Gastrocnemius medialis (tissue), 4 donors: Measurements from ENCODE around the gene NCOR2. TPM values are rescaled to one million over a fixed set of nuclear protein-coding genes. Genes with fewer than 3 reads are reported as not detected.

Experiments used
- ATAC-seq, 2 donors: fragments of 150-250 bp; one replicate each; pipeline ENCODE4 v1.9.1; 2016
- DNase-seq, 2 donors: peaks; one replicate each; pipeline ENCODE4 v3.0.0-alpha.2; 2019
- H3K27ac ChIP-seq, 4 donors: fragments of 200-600 bp; sonication (generic); 1 replicate in 1 of 4; 2 replicates in 3 of 4; pipeline ENCODE4 v1.5.1; 2016 to 2018; ENCODE audit warnings: mild to moderate bottlenecking in 2 of 4, moderate library complexity in 1 of 4
- H3K27me3 ChIP-seq, 3 donors: fragments of 200-600 bp; sonication (generic) in 2 of 3; 1 replicate in 1 of 3; 2 replicates in 2 of 3; pipeline versions ENCODE4 v1.5.1 to v1.6.0; 2016 to 2019; ENCODE audit warnings: mild to moderate bottlenecking in 1 of 3, moderate library complexity in 1 of 3
- H3K36me3 ChIP-seq, 2 donors: fragments of 200-600 bp; sonication (generic) in 1 of 2; one replicate each; pipeline ENCODE4 v1.5.1; 2017 to 2018
- H3K4me1 ChIP-seq, 2 donors: fragments of 200-600 bp; sonication (generic) in 1 of 2; one replicate each; pipeline ENCODE4 v1.5.1; 2016 to 2017; ENCODE audit warnings: mild to moderate bottlenecking in 2 of 2
- H3K4me3 ChIP-seq, 4 donors: fragments of 200-600 bp; sonication (generic) in 3 of 4; 1 replicate in 1 of 4; 2 replicates in 3 of 4; pipeline ENCODE4 v1.5.1; 2016 to 2019; ENCODE audit warnings: mild to moderate bottlenecking in 2 of 4
- H3K9me3 ChIP-seq, 3 donors: fragments of 200-600 bp; sonication (generic) in 2 of 3; 1 replicate in 1 of 3; 2 replicates in 2 of 3; pipeline ENCODE4 v1.5.1; 2016 to 2019
- CTCF ChIP-seq, 5 experiments: fragments of 450-650 bp in 3 of 5; fragments of 200-600 bp in 2 of 5; sonication (generic) in 2 of 5; IDR thresholded peaks in 4 of 5; conservative IDR thresholded peaks in 1 of 5; 1 replicate in 4 of 5; 2 replicates in 1 of 5; pipeline ENCODE4 v1.5.1; 2016 to 2019; ENCODE audit warnings: antibody characterized with exemption in 5 of 5, mild to moderate bottlenecking in 3 of 5, moderate library complexity in 3 of 5
- POLR2A ChIP-seq, 2 donors: fragments of 450-650 bp; IDR thresholded peaks; one replicate each; pipeline ENCODE4 v1.6.1; 2017; ENCODE audit warnings: antibody characterized with exemption in 2 of 2, mild to moderate bottlenecking in 2 of 2, moderate library complexity in 2 of 2
- in situ Hi-C, 4 donors: fragments of 200-750 bp; cut with MboI; loops; one replicate each; pipeline versions ENCODE4 v1.15.0 to v1.8.0; 2017; ENCODE audit warnings: low sequenced_read_pairs in 4 of 4
- intact Hi-C: fragments of 100-400 bp; cut with DNase I; formaldehyde crosslinking; loops from one replicate; pipeline ENCODE4 v1.15.1; 2023; ENCODE audit warnings: low total_unique reads
- total RNA-seq, 4 donors: library from RNA; depleted of rRNA; stranded (reverse); fragments of >200 nt; gene quantifications; one replicate each; pipeline versions ENCODE4 v1.1.0 to v1.2.3, GENCODE V29; 2016

NCOR2 gene
- total RNA-seq, 4 donors from 2014 or later, result 37.7 to 123 (median 105) TPM

DNA sequence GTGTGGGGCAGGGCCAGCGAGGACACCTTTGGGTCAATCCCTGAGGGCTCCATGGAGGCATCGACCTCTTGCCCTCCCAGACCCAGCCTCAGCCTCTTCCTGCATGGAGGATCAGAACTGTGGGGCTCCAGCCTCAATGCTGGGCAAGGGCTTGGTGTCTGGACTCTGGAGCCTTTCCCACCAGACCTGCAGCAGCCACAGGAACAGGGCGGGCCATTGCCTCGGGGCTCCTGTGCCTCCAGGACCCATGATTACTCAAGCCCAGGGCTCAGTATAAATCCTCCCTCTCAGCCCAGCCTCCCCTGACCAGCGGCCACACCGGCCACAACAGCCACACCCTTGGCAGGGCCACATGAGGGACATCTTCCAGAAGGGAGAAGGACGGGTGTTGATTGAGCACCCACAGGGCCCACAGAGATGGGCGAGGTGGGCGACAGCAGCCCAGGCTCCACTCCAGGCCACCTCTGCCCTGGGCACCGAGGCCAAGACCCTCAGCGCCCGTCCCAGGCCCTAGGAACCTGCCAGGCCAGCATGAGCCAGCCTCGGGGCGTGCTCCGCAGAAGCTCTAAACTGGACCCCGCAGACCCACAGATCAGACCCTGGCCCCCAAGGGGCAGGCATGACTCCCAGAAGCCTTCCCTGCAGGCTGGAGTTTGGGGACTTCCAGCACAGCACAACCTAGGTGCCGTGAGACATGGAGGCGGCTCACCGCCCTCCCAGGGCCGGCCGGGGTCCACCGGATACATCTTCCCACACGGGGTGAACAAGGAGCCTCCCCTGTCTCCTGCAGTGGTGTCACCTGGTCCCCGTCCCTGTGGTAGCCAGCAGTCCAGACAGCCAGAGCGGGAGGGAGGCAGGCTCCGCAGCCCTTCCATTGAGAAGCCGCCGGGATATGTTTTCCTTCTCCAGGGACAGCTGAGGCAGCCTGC lies 25.1 kb downstream of the NCOR2 start:
- ATAC-seq (no peak), DNase-seq (no peak)
- Histone ChIP-seq H3K4me3 (no peak overlapping the region), H3K36me3 (no peaks in the 10 kb centered on the region), H3K9me3 (no peaks in the 10 kb centered on the region), H3K27me3 (no peaks in the 10 kb centered on the region), H3K27ac (no peak overlapping the region), H3K4me1 (peaks cover 39 to 63% of the 10 kb centered on the region in 2 donors)
- intact Hi-C loops, result no loop called here
- TF ChIP-seq CTCF (IDR thresholded peaks at IDR 0.05 in 4 of 5, conservative IDR thresholded peaks at IDR 0.05 in 1 of 5), result no peak
- no peak for TF ChIP-seq POLR2A (IDR thresholded peaks at IDR 0.05)
- in situ Hi-C loops, result no loop called here

DNA sequence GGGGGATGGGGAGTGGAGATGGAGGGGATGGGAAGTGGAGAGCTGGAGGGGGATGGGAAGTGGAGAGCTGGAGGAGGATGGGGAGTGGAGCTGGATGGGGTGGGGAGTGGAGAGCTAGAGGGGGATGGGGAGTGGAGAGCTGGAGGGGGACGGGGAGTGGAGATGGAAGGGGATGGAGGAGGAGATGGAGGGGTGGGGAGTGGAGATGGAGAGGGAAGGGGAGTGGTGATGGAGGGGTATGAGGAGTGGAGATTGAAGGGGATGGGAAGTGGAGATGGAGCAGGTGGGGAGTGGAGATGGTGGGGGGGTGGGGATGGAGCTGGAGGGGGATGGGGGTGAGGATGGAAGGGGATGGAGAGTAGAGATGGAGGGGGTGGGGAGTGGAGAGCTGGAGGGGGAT lies 26.1 kb downstream of the NCOR2 start:
- in situ Hi-C loops (no loop called here), intact Hi-C loops (no loop called here)
- Histone ChIP-seq H3K27me3 (no peaks in the 10 kb centered on the region), H3K4me1 (peaks cover 43 to 65% of the 10 kb centered on the region in 2 donors), H3K9me3 (no peaks in the 10 kb centered on the region), H3K4me3 (no peak overlapping the region), H3K36me3 (no peaks in the 10 kb centered on the region), H3K27ac (no peak overlapping the region)
- TF ChIP-seq POLR2A (IDR thresholded peaks at IDR 0.05) (no peak), CTCF (IDR thresholded peaks at IDR 0.05 in 4 of 5, conservative IDR thresholded peaks at IDR 0.05 in 1 of 5) (no peak)
- ATAC-seq (no peak), DNase-seq (no peak)

DNA sequence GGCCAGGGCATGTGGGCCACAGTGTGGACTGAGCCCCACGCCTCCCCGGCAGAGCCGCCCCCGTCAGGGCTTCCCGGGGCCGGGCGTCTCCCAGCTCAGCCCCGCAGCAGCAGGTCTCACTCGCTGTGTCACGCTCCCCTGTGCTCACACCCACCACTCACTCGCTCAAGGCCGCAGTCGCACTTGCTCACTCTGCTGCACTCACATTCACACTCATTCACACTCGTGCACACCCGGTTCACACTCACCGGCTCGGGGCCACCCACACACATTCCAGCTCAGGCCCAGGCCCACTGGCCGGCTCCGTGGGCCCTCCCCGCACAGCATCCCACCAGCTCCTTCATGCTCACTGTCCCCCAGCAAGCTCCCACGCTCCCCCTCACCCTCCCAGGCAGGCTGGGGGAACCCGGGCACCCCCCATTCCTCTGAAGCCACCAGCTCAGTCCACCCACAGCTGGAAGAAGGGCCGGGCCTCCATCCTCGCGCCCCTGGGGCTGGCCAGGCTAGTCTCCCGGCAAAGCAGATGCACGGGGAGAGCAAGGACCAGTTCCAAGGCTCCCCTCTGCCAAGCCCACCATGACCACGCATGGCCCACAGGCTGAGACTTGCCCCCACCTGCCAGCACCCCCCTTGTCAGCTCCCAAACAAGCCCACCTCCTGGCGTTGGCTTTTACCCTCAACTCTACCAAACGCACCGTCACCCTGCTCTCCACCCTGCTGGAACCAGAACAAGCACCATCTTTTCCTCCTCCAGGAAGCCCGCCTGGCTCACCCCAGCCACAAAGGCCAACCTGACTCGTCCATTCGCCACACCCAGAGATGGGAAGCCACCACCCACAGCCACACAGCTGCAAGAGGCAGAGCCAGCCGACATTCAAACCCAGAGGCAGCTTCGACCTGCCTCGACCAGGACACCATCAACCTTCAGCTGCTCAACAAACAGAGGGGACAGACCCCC lies 28.0 kb downstream of the NCOR2 start:
- intact Hi-C loops (no loop called here), in situ Hi-C loops (no loop called here)
- Histone ChIP-seq H3K27ac (no peak overlapping the region), H3K27me3 (no peaks in the 10 kb centered on the region), H3K36me3 (no peaks in the 10 kb centered on the region), H3K4me3 (no peak overlapping the region), H3K9me3 (no peaks in the 10 kb centered on the region), H3K4me1 (peaks cover 45 to 56% of the 10 kb centered on the region in 2 donors)
- TF ChIP-seq POLR2A (IDR thresholded peaks at IDR 0.05), result no peak
- TF ChIP-seq CTCF (IDR thresholded peaks at IDR 0.05 in 4 of 5, conservative IDR thresholded peaks at IDR 0.05 in 1 of 5), result no peak
- ATAC-seq (no peak), DNase-seq (no peak)

- peaks cover 37 to 47% of the 10 kb centered on the region in 2 donors for H3K4me1 ChIP-seq
- H3K4me3 ChIP-seq, result no peak overlapping the region
- H3K27ac ChIP-seq, result peak overlapping the region in 1 of 4 donors; percentile 14
Observed at GRCh38 chr12:124538194-124539082, 29.0 kb downstream of the NCOR2 start.

More at GRCh38 chr12:124538194-124539082, 29.0 kb downstream of the NCOR2 start:
- Histone ChIP-seq H3K36me3 (no peaks in the 10 kb centered on the region), H3K27me3 (no peaks in the 10 kb centered on the region), H3K9me3 (no peaks in the 10 kb centered on the region)
- in situ Hi-C loops (no loop called here), intact Hi-C loops (no loop called here)
- TF ChIP-seq POLR2A (IDR thresholded peaks at IDR 0.05), result no peak
- TF ChIP-seq CTCF (IDR thresholded peaks at IDR 0.05 in 4 of 5, conservative IDR thresholded peaks at IDR 0.05 in 1 of 5), result no peak
- peak in 1 of 2 donors; percentile 38 for ATAC-seq
- no peak for DNase-seq
